Psoas muscle (tissue), 8 donors: ENCODE data around the gene BTN1A1. TPM values are rescaled to one million over a fixed set of nuclear protein-coding genes. Genes with fewer than 3 reads are reported as not detected.

Experiments used
- ATAC-seq, 4 donors: fragments of 200-7000 bp; cut with Tn5 transposase; one replicate each; pipeline ENCODE4 v1.9.1; 2020; ENCODE audit warnings: moderate library complexity in 3 of 4, mild to moderate bottlenecking in 2 of 4
- DNase-seq, 2 donors: peaks; one replicate each; pipeline ENCODE4 v3.0.0-alpha.2; 2020
- H3K27ac ChIP-seq: fragments of 200-600 bp; one replicate; pipeline ENCODE4 v1.8.0; 2022
- H3K27me3 ChIP-seq, 3 donors: fragments of 200-600 bp in 1 of 3; one replicate each; pipeline versions ENCODE4 v1.6.1 to v1.8.0; 2013 to 2022; ENCODE audit warnings: low read length in 2 of 3, mild to moderate bottlenecking in 2 of 3, moderate library complexity in 1 of 3; ENCODE audit not compliant: insufficient read depth in 3 of 3
- H3K36me3 ChIP-seq, 2 donors: fragments of 200-600 bp in 1 of 2; one replicate each; pipeline versions ENCODE4 v1.6.1 to v1.8.0; 2013 to 2022; ENCODE audit warnings: low read depth in 1 of 2, mild to moderate bottlenecking in 1 of 2, moderate library complexity in 1 of 2; ENCODE audit not compliant: insufficient read depth in 1 of 2
- H3K4me1 ChIP-seq: fragments of 200-600 bp; one replicate; pipeline ENCODE4 v1.8.0; 2022
- H3K4me3 ChIP-seq: fragments of 200-600 bp; one replicate; pipeline ENCODE4 v1.8.0; 2022; ENCODE audit warnings: mild to moderate bottlenecking
- H3K9me3 ChIP-seq: fragments of 200-600 bp; one replicate; pipeline ENCODE4 v1.8.0; 2022
- WGBS, 3 donors: extraction: QIAGEN DNeasy Blood & Tissue Kit; methylation state at CpG; one replicate each; pipeline versions ENCODE4 v1.1.6 to v1.1.7; 2013; 5-methylcytosine and 5-hydroxymethylcytosine counted together
- intact Hi-C, 2 donors: fragments of 100-400 bp; cut with DNase I; formaldehyde crosslinking; loops; one replicate each; pipeline versions ENCODE4 v1.11.0 to v1.14.2; 2022
- polyA plus RNA-seq, 3 donors: library from polyadenylated mRNA; stranded (reverse); fragments of 200-250 nt; gene quantifications; one replicate each; pipeline ENCODE4 v1.2.3, GENCODE V29; 2013
- total RNA-seq, 4 donors: library from RNA; stranded (reverse); fragmentation: NEBNext Ultra II Directional in 2 of 4; extraction: Animal tissue kit (Norgen Biotek cat#: 25700) in 2 of 4; gene quantifications; one replicate each; pipeline versions ENCODE4 v1.2.1 to v1.2.4, GENCODE V29; 2021 to 2023
- TF ChIP-seq, protein P1 (sequence below): fragments of 200-600 bp; IDR thresholded peaks from one replicate; pipeline ENCODE4 v1.8.0; 2022; ENCODE audit warnings: antibody characterized with exemption
- donor health status: healthy with polysubstance abuse.
- donor health status: DM: no; HTN: no; CAD: no; lungs with moderate emphysema.
- donor health status: Bipolar disorder and iron deficiency.
- donor health status: healthy.
- donor health status: DM: yes; HTN: yes; CAD: no.
- donor health status: DM: no; HTN: no; CAD: no.
- donor health status: DM: no; HTN: no; CAD: no.
- donor health status: DM: yes; HTN: yes; CAD: no.

BTN1A1 gene
- total and polyA plus RNA-seq, 7 donors = not detected

DNA sequence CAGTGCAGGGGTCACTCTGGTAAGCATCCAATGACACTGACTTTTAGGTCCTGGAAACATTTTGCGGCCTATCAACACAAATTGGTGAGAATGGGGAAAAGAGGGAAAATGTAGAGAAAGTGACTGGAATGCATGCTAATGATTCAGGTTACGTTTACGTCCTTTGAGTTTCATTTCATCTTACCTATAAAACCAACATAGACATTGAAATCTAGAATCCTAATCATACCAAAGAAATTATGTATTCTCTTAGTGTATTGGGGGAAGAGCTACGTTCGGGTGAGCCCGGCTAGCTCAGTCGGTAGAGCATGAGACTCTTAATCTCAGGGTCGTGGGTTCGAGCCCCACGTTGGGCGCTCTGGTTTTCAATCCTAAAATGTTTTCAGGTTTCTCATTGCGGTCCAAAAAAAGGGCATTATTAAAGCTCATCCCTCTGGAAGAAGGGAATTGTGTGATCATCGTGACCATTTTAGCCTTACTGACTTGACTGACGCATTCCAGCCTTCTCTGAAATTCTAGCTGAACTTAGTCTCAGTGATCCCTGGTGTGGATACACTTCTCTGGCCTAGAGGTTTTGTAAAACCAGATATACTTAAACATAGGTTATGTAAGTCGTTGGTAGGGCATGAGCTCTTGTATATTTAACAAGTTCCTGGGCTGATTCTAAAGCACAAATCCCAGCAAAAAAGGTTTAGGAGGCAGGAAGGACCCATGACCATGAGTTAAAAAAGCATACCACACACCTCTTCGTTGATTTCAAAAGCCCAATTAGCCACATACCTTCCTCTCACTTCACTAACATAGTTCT, 56.4 kb downstream of the BTN1A1 start:
- no peaks in the 10 kb centered on the region for H3K36me3 ChIP-seq
- peaks cover 3% of the 10 kb centered on the region for H3K4me1 ChIP-seq
- DNase-seq (peak in 1 of 2 donors; percentile 45), ATAC-seq (peak in 3 of 4 donors; percentile 24 to 36 (median 29))
- TF ChIP-seq, protein P1, sequence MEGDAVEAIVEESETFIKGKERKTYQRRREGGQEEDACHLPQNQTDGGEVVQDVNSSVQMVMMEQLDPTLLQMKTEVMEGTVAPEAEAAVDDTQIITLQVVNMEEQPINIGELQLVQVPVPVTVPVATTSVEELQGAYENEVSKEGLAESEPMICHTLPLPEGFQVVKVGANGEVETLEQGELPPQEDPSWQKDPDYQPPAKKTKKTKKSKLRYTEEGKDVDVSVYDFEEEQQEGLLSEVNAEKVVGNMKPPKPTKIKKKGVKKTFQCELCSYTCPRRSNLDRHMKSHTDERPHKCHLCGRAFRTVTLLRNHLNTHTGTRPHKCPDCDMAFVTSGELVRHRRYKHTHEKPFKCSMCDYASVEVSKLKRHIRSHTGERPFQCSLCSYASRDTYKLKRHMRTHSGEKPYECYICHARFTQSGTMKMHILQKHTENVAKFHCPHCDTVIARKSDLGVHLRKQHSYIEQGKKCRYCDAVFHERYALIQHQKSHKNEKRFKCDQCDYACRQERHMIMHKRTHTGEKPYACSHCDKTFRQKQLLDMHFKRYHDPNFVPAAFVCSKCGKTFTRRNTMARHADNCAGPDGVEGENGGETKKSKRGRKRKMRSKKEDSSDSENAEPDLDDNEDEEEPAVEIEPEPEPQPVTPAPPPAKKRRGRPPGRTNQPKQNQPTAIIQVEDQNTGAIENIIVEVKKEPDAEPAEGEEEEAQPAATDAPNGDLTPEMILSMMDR = no peak
- no peaks in the 10 kb centered on the region for H3K9me3 ChIP-seq
- H3K27ac ChIP-seq = peak overlapping the region; percentile 4
- 25 to 37% (median 28%) methylated on average over 16 of the region's 16 CpGs for WGBS, 3 donors
- H3K27me3 ChIP-seq = no peaks in the 10 kb centered on the region
- intact Hi-C loops = loop anchor here in 1 of 2 donors (5.0 kb wide), 1 partner anchor 244 kb away; no protein-coding TSS in a partner anchor
- no peak overlapping the region for H3K4me3 ChIP-seq

Other genes starting within 250 kb of the BTN1A1 start
- gene BTN3A2, start 135.1 kb upstream of the BTN1A1 start, total RNA-seq = 10 to 100 TPM in 1 of 4 donors, 1 to 10 TPM in 3; 3.2 to 11.4 (median 6.3) TPM
- 1 to 10 TPM; 5.3 to 9.6 (median 7.1) TPM for gene BTN3A2, start 135.1 kb upstream of the BTN1A1 start, polyA plus RNA-seq
- gene BTN2A2, start 117.2 kb upstream of the BTN1A1 start, total RNA-seq = 1 to 10 TPM; 1.5 to 4.9 (median 2.0) TPM
- gene BTN2A2, start 117.2 kb upstream of the BTN1A1 start, polyA plus RNA-seq = 1 to 10 TPM; 1.2 to 2.1 (median 1.4) TPM
- gene BTN3A1, start 98.0 kb upstream of the BTN1A1 start, total RNA-seq = 1 to 10 TPM; 1.8 to 9.3 (median 3.2) TPM
- gene BTN3A1, start 98.0 kb upstream of the BTN1A1 start, polyA plus RNA-seq = 1 to 10 TPM; 2.4 to 6.2 (median 3.3) TPM
- 1 to 10 TPM; 2.2 to 7.1 (median 2.7) TPM for gene BTN3A3, start 59.8 kb upstream of the BTN1A1 start, total RNA-seq
- gene BTN3A3, start 59.8 kb upstream of the BTN1A1 start, polyA plus RNA-seq = 1 to 10 TPM; 2.7 to 4.2 (median 3.7) TPM
- 10 to 100 TPM in 1 of 4 donors, 1 to 10 TPM in 3; 7.2 to 11.4 (median 8.4) TPM for gene BTN2A1, start 42.3 kb upstream of the BTN1A1 start, total RNA-seq
- gene BTN2A1, start 42.3 kb upstream of the BTN1A1 start, polyA plus RNA-seq = 10 to 100 TPM in 2 of 3 donors, 1 to 10 TPM in 1; 5.4 to 14.9 (median 13.2) TPM
- 10 to 100 TPM; 18.5 to 38.4 (median 27.8) TPM for gene HMGN4, start 38.1 kb downstream of the BTN1A1 start, total RNA-seq
- gene HMGN4, start 38.1 kb downstream of the BTN1A1 start, polyA plus RNA-seq = 10 to 100 TPM; 15.5 to 63.9 (median 43.9) TPM
- gene ABT1, start 96.7 kb downstream of the BTN1A1 start, total RNA-seq = 10 to 100 TPM in 1 of 4 donors, 1 to 10 TPM in 3; 6.2 to 11.8 (median 9.6) TPM
- 10 to 100 TPM; 10.3 to 18.4 (median 13.6) TPM for gene ABT1, start 96.7 kb downstream of the BTN1A1 start, polyA plus RNA-seq
- gene ZNF322, start 159.4 kb downstream of the BTN1A1 start, total RNA-seq = 10 to 100 TPM in 3 of 4 donors, 1 to 10 TPM in 1; 9.0 to 13.6 (median 10.3) TPM
- 1 to 10 TPM; 4.2 to 8.2 (median 4.5) TPM for gene ZNF322, start 159.4 kb downstream of the BTN1A1 start, polyA plus RNA-seq